Smooth muscle cell (in vitro differentiated cells): ENCODE measurements around the gene AGBL1. TPM values are rescaled to one million over a fixed set of nuclear protein-coding genes. Genes with fewer than 3 reads are reported as not detected.

Source experiments
- DNase-seq: peaks from one replicate; lab custom pipeline; 2025; ENCODE audit not compliant: unreplicated experiment; lab: John Stamatoyannopoulos, UW
- H2AFZ ChIP-seq: fragments of 200-600 bp; sonication (generic); 2 replicates; pipeline ENCODE4 v1.6.0; 2016; ENCODE audit warnings: antibody characterized with exemption, low read depth, mild to moderate bottlenecking
- H3F3A ChIP-seq: fragments of 200-600 bp; sonication (generic); 2 replicates; pipeline ENCODE4 v1.6.0; 2017; ENCODE audit warnings: antibody characterized with exemption, low read depth
- H3K27ac ChIP-seq: fragments of 200-600 bp; sonication (generic); 2 replicates; pipeline ENCODE4 v1.5.1; 2016; ENCODE audit warnings: low read depth, mild to moderate bottlenecking
- H3K27me3 ChIP-seq: fragments of 200-600 bp; sonication (generic); 2 replicates; pipeline ENCODE4 v1.6.1; 2016; ENCODE audit warnings: low read depth, mild to moderate bottlenecking
- H3K36me3 ChIP-seq: fragments of 200-600 bp; sonication (generic); 2 replicates; pipeline ENCODE4 v1.5.1; 2016; ENCODE audit warnings: low read depth
- H3K4me1 ChIP-seq: fragments of 200-600 bp; sonication (generic); 2 replicates; pipeline ENCODE4 v1.5.1; 2016; ENCODE audit warnings: low read depth
- H3K4me2 ChIP-seq: fragments of 200-600 bp; sonication (generic); 2 replicates; pipeline ENCODE4 v1.6.0; 2016; ENCODE audit warnings: mild to moderate bottlenecking
- H3K4me3 ChIP-seq: fragments of 200-600 bp; sonication (generic); 2 replicates; pipeline ENCODE4 v1.5.1; 2016; ENCODE audit warnings: mild to moderate bottlenecking
- H3K79me2 ChIP-seq: fragments of 200-600 bp; sonication (generic); 2 replicates; pipeline ENCODE4 v1.6.0; 2016; ENCODE audit warnings: low read depth, mild to moderate bottlenecking
- H3K9ac ChIP-seq: fragments of 200-600 bp; sonication (generic); 2 replicates; pipeline ENCODE4 v1.6.0; 2016; ENCODE audit warnings: low read depth
- H3K9me3 ChIP-seq: fragments of 200-600 bp; sonication (generic); replicated peaks from 2 replicates; pipeline ENCODE4 v1.5.1; 2016; ENCODE audit warnings: low read depth
- H4K20me1 ChIP-seq: fragments of 200-600 bp; sonication (generic); 2 replicates; pipeline ENCODE4 v1.6.0; 2016; ENCODE audit warnings: low read depth
- WGBS: methylation state at CpG from one replicate; pipeline ENCODE4 v1.1.7; 2016; ENCODE audit warnings: low lambda C conversion rate; 5-methylcytosine and 5-hydroxymethylcytosine counted together
- polyA plus RNA-seq: library from polyadenylated mRNA; unstranded; fragments of >200 nt; fragmentation: Nextera tagmentation; extraction: Ambion mirVana; gene quantifications from 2 replicates; pipeline ENCODE4 v1.2.1, GENCODE V29; 2016
- total RNA-seq: library from RNA; depleted of rRNA; stranded (reverse); fragments of >200 nt; gene quantifications from 2 replicates; pipeline ENCODE4 v1.2.3, GENCODE V29; 2014
- TF ChIP-seq, protein P1 (sequence below): fragments of 200-600 bp; sonication (generic); IDR thresholded peaks from 2 replicates; pipeline ENCODE4 v1.5.1; 2017; ENCODE audit warnings: borderline replicate concordance, mild to moderate bottlenecking, antibody characterized with exemption; ENCODE audit not compliant: insufficient read depth, poor library complexity, severe bottlenecking

Gene AGBL1
- total and polyA plus RNA-seq, 2 experiments from 2014 or later = not detected

DNA sequence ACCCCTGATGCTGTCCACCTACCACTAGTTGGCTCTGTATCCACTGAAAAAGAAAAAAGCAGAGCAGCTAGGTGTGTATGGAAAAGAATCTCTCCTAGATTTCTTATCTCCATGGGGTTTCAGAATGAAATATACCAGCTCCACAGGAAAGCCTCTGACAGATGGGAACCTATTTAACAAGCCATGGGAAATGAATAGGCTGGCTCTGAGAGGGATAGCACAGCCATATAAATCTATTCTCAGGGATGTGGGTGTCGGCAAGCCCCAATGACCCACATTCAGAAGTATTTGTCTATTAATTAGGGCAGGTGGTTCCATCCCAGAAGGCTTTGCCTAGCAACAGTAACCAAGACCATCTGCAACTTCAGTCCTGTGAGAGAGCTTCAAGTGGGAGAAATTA lies 694.1 kb downstream of the AGBL1 start:
- 82% methylated on average over 1 of the region's 1 CpG for whole genome bisulfite sequencing
- DNase-seq = no peak
- Histone ChIP-seq H3F3A (no peaks in the 10 kb centered on the region), H2AFZ (no peak overlapping the region), H3K27me3 (no peaks in the 10 kb centered on the region), H3K79me2 (no peaks in the 10 kb centered on the region), H4K20me1 (no peaks in the 10 kb centered on the region), H3K27ac (no peak overlapping the region), H3K9ac (no peak overlapping the region), H3K9me3 (no peaks in the 10 kb centered on the region), H3K4me2 (no peak overlapping the region), H3K4me1 (no peaks in the 10 kb centered on the region), H3K4me3 (no peak overlapping the region), H3K36me3 (no peaks in the 10 kb centered on the region)
- TF ChIP-seq, protein P1, sequence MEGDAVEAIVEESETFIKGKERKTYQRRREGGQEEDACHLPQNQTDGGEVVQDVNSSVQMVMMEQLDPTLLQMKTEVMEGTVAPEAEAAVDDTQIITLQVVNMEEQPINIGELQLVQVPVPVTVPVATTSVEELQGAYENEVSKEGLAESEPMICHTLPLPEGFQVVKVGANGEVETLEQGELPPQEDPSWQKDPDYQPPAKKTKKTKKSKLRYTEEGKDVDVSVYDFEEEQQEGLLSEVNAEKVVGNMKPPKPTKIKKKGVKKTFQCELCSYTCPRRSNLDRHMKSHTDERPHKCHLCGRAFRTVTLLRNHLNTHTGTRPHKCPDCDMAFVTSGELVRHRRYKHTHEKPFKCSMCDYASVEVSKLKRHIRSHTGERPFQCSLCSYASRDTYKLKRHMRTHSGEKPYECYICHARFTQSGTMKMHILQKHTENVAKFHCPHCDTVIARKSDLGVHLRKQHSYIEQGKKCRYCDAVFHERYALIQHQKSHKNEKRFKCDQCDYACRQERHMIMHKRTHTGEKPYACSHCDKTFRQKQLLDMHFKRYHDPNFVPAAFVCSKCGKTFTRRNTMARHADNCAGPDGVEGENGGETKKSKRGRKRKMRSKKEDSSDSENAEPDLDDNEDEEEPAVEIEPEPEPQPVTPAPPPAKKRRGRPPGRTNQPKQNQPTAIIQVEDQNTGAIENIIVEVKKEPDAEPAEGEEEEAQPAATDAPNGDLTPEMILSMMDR = no peak

DNA sequence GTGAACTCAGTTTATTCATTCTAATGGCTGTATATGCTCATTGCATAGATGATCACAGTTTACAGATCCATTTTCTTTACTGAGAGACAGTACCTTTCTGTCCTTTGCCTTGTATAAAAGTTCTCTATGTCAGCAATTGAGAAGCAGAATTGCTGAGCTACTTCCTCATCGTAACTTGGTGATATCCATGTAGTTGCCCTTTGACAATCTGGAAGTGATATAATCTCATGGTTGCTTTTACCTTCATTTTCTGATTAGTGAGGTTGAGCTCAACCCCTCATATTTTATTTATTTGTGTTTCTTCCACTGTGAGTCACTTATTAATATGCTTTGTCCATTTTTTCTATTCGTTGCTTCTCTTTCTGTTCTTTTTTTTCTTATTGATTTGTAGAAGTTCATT lies 696.5 kb downstream of the AGBL1 start:
- DNase-seq = no peak
- no peak overlapping the region for H2AFZ ChIP-seq
- no peak overlapping the region for H3K9ac ChIP-seq
- no peak overlapping the region for H3K27ac ChIP-seq
- H3K4me3 ChIP-seq = no peak overlapping the region
- TF ChIP-seq, protein P1 = no peak
- no peaks in the 10 kb centered on the region for H3K4me1 ChIP-seq
- WGBS = 93% methylated on average over 2 of the region's 2 CpGs
- no peaks in the 10 kb centered on the region for H3F3A ChIP-seq
- no peaks in the 10 kb centered on the region for H3K36me3 ChIP-seq
- H3K79me2 ChIP-seq = no peaks in the 10 kb centered on the region
- no peaks in the 10 kb centered on the region for H3K9me3 ChIP-seq
- no peaks in the 10 kb centered on the region for H4K20me1 ChIP-seq
- H3K4me2 ChIP-seq = no peak overlapping the region
- no peaks in the 10 kb centered on the region for H3K27me3 ChIP-seq

DNA sequence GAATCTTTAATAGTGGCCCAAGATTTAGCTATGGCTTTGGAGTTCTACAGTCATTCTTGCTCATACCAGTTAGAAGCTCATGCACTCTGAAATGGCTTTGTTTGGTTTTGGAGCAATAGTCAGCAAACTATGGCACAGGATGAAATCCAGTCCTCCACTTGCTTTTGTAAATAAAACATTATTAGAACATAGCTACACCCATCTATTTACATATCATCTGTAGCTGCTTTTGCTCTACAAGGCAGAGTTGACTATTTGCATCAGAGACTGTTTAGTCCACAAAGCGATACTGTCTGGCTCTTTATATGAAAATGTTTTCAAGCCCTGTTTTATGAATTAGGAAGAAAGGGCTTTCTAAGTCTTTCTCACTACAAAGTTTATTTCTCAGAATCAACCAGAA lies 716.9 kb downstream of the AGBL1 start:
- WGBS = 92% methylated on average over 1 of the region's 1 CpG
- H3K4me1 ChIP-seq = no peaks in the 10 kb centered on the region
- H4K20me1 ChIP-seq = no peaks in the 10 kb centered on the region
- no peak overlapping the region for H3K27ac ChIP-seq
- no peaks in the 10 kb centered on the region for H3K79me2 ChIP-seq
- H2AFZ ChIP-seq = no peak overlapping the region
- no peaks in the 10 kb centered on the region for H3K9me3 ChIP-seq
- H3K9ac ChIP-seq = no peak overlapping the region
- H3K36me3 ChIP-seq = no peaks in the 10 kb centered on the region
- H3K27me3 ChIP-seq = peaks cover 7% of the 10 kb centered on the region
- H3K4me3 ChIP-seq = no peak overlapping the region
- no peak for DNase-seq
- TF ChIP-seq, protein P1 = no peak
- no peaks in the 10 kb centered on the region for H3F3A ChIP-seq
- no peak overlapping the region for H3K4me2 ChIP-seq

DNA sequence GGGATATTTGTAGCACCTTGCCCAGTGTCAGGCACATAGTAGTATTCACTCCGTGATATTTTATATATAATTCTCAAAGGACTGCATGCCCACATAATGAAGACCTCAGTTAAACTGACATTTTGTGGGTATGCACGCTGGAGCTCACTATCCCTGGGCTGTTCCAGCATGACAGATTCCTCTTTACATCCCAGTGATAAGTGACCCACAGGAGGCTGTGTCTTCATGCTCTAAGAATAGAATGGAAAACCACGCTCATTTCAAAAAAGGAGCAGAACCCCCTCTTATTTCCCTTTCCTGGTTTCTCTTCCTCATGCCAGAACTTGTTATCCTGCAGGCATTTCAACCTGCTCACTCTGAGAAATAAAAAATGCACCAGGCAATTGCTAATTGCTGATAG lies 717.5 kb downstream of the AGBL1 start:
- no peaks in the 10 kb centered on the region for H3K4me1 ChIP-seq
- no peak overlapping the region for H3K4me2 ChIP-seq
- no peak overlapping the region for H3K4me3 ChIP-seq
- no peak overlapping the region for H3K9ac ChIP-seq
- no peaks in the 10 kb centered on the region for H4K20me1 ChIP-seq
- H2AFZ ChIP-seq = no peak overlapping the region
- no peak for DNase-seq
- no peaks in the 10 kb centered on the region for H3F3A ChIP-seq
- H3K79me2 ChIP-seq = no peaks in the 10 kb centered on the region
- no peak overlapping the region for H3K27ac ChIP-seq
- H3K36me3 ChIP-seq = no peaks in the 10 kb centered on the region
- TF ChIP-seq, protein P1 = no peak
- H3K9me3 ChIP-seq = no peaks in the 10 kb centered on the region
- 79% methylated on average over 3 of the region's 3 CpGs for WGBS
- H3K27me3 ChIP-seq = peaks cover 7% of the 10 kb centered on the region
